ENCODE data around the gene NPLOC4.
A peak's percentile ranks its signal among the peaks of the same experiment; 100 is the strongest.

NPLOC4 gene

GRCh38 chr17:81518113-81518784 is 118.7 kb downstream of the NPLOC4 start:
- no peak for DNase-seq (ENCODE audit: low read depth)

GRCh38 chr17:81517339-81518112 is 119.4 kb downstream of the NPLOC4 start:
- DNase-seq (ENCODE audit: low read depth), result no peak

DNA sequence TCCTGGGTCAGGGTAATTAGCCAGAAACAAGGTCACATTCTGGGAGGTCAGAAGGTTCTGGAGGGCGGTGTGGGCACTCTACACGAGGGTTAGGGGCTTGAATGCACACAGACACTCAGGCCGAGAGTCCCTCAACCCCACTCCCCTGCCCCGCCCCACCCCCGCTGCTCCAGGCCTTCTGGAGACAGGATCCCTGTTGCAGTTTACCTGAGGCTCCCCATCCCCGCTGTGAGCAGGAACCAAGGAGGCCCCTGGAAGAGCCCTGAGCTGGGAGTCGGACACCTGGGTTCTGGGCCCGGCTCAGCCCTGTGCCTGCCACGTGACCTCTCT is 119.9 kb downstream of the NPLOC4 start:
- DNase-seq (ENCODE audit: low read depth), result no peak

GRCh38 chr17:81516439-81516838 is 120.5 kb downstream of the NPLOC4 start:
- DNase-seq (ENCODE audit: low read depth), result no peak

GRCh38 chr17:81515530-81516041 is 121.3 kb downstream of the NPLOC4 start:
- DNase-seq (ENCODE audit: low read depth), result no peak

DNA sequence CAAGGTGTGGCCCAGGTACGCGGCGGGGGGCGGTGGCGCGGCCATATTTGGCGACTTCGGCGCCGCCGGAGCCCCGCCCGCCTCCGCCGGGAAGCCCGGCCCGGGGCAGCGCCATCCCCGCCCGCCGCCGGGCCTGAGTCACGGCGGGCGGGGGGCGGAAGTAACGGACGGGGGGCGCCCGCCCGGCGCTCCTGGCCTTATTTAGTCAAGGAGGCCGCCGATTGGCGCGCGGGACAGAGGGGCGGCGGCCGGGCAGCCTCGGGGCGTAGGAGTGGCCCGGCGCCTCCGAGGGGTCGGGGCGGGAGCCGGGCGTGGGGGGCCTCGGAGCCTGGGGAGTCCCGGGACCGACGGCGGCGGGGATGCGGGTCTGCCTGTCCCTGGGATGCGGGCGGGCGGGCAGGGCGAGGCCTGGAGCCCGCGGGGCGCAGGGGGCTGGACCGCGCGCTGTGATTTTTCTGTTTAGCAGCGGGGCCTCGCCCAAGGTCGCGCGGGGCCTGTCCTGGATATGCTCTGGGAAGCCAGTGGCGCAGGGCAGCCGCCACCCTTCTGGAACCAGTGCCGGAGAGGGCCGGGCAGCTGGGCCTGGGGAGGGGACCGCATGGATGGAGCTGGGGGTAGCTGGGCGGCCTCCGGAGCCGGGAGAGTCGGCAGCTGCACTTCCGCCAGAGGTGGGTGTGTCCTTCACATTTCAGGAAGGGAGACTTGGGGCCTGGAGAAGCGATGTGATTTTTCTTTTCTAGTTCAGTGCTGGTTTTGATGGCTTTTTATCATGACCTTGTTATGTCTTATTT is 122.0 kb downstream of the NPLOC4 start:
- peak; percentile 66 for DNase-seq (ENCODE audit: low read depth)

GRCh38 chr17:81514489-81514738 is 122.5 kb downstream of the NPLOC4 start:
- no peak for DNase-seq (ENCODE audit: low read depth)

- DNase-seq (ENCODE audit: low read depth), result no peak
These were observed 123.0 kb downstream of the NPLOC4 start for GRCh38 chr17:81513753-81514488.

GRCh38 chr17:81513372-81513752 is 123.5 kb downstream of the NPLOC4 start:
- peak; percentile 48 for DNase-seq (ENCODE audit: low read depth)

DNA sequence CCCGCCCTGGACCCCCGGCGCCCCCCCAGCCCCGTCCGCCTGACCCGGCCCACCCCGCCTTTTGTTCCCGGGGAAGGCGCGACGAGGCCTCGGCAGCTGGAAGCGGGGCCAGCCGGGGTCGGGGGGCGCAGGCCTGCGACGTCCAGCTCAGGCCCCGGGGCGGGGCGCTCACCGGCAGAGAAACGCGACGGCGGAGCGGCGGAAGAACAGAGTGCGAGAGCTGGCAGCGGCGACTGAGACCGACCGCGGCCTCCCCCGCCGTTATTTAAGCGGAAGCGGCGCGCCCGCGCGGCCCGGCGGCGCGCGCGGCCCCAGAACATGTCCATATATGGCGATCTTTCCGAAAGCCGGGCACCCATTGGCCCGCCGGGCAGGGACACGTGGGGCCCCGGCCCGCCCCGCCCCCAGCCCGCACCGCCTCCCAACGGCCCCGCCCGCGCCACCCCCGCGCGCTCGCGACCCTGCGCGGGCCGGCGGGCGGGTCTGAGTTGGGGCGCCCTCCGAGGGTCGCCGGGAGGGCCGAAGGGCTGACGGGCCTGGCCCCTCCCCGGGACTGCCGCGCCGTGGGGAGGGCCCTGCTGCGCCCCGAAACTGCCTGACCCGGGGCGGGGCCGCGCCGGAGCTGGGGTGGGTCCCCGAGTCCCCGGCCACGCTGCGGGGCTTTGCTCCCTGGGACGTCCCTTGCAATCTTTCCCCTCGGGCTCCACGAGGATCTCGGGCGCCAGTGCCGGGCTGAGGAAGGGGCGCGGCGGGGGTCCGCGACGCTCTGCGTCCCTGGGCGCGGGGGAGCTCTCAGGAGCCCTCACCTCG is 124.1 kb downstream of the NPLOC4 start, which contains the start of gene ACTG1:
TSS of gene ACTG1 (minus strand) at position 238 of the 810 bp plus-strand sequence. CDS start 445 bp downstream, outside the sequence.
- peak; percentile 84 for DNase-seq (ENCODE audit: low read depth)

DNA sequence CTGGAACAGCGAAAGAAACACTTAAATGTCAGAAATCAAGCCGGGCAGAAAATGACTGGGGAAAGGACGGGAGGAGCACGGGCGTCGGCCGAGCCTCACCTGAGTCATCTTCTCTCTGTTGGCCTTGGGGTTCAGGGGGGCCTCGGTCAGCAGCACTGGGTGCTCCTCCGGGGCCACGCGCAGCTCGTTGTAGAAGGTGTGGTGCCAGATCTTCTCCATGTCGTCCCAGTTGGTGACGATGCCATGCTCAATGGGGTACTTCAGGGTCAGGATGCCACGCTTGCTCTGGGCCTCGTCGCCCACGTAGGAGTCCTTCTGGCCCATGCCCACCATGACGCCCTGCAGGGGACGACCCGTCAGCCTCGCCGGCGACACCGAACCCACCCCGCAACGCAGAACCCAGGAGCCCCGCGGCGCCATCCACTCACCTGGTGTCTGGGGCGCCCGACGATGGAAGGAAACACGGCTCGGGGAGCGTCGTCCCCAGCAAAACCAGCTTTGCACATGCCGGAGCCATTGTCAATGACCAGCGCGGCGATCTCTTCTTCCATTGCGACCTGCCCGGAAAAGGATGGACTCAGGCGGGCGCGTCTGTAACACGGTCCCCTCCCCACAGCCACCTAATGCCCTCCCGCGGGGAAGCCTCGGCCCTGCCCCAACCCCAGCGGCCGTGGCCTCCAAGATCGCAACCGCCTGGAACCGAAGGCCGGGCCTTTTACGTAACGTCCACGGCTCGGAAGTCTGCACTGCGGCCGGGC is 124.9 kb downstream of the NPLOC4 start:
- DNase-seq (ENCODE audit: low read depth), result no peak

- no peak for DNase-seq (ENCODE audit: low read depth)
These were observed 125.4 kb downstream of the NPLOC4 start for GRCh38 chr17:81511554-81511803.

GRCh38 chr17:81510785-81511553 is 125.9 kb downstream of the NPLOC4 start:
- no peak for DNase-seq (ENCODE audit: low read depth)

DNA sequence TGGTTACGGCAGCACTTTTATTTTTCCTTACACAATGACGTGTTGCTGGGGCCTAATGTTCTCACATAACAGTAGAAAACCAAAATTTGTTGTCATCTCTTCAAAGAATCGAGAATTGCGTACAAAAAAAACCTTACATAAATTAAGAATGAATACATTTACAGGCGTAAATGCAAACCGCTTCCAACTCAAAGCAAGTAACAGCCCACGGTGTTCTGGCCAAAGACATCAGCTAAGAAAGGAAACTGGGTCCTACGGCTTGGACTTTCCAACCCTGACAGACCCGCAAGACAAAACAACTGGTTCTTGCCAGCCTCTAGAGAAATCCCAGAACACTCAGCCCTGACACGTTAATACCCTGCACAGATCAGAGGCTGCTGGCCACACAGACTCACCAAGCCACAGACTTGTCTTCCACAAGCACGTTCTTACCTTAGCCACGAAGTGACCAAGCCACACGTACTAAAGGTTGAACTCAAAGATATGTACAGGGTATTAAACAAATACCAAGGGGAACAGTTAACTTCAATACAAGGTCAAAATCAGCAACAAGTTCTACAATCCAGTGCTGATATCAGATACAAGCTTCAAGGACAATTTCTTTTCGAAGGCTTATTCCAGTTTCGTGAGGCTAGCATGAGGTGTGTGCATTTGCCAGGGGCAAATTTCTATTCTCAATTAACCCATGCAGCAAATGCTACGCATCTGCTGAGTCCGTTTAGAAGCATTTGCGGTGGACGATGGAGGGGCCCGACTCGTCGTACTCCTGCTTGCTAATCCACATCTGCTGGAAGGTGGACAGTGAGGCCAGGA is 126.7 kb downstream of the NPLOC4 start:
- no peak for DNase-seq (ENCODE audit: low read depth)

DNA sequence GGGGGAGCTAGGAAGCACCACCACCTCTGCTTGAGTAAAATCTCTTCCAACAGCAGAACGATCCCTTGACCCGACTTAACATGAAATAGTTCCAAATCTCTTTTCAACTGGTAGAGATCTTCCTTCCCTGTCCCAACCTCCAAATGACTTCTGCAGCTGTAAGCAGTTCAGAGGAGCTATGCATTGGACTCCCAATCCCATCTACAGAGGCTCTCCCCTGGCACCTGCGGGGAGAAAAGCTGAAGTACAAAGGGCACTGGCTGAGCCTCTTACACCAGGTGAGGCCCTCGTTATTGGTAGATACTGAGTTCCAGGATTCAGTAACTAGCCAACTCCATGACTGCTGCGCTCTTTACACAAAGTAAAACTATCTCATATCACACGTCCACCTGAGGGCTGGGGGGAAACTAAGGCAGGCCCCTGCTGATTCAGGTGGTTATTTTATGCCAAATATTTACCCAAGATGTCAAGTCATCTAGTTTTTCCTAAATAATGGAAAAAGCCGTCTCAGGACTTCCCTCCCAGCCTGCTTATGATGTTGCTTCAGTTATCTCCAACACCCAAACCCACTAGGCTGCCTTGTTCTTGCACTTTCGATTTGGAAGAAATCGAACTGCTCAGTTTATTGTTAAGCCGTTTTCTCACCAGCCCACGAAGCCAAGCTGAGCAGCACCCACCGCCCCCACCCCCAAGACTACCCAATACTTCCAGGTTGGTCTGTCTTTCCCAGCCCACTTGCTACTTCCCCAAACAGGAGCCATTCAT is 127.5 kb downstream of the NPLOC4 start:
- DNase-seq (ENCODE audit: low read depth), result no peak

DNA sequence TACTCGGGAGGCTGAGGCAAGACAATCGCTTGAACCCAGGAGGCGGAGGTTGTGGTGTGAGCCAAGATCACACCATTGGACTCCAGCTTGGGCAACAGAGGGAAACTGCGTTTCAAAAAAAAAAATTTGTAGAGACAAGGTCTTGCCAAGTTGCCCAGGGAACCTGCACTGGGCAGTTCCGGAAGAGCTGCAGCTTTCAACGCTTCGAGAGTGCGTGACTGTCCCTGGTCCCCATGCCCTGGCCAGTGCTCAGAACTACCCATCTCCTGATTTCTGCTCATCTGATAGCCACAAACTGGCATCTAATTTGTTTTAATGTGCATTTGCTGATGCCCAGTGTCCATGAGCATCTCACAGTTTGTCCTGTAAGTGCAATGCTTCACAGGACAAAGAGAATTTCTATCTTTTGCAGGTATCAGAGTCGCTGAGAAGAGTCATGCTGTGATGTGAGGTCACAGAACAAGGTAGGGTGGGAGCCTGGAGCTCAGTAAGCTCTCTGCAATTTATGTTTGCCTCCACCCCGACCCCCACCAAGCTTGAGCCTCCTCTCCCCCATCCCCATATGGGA is 128.2 kb downstream of the NPLOC4 start:
- no peak for DNase-seq (ENCODE audit: low read depth)

Measured in T-helper 22 cell (primary cell).